GM12873 (cell line): Measurements from ENCODE around the gene PLET1.

Experiments
- TF ChIP-seq, protein P1 (sequence below): IDR thresholded peaks from 2 replicates; pipeline ENCODE4 v1.5.1; 2012; ENCODE audit warnings: low read depth, mild to moderate bottlenecking, moderate library complexity, low read length, control low read depth; ENCODE audit not compliant: insufficient read depth; ENCODE audit errors: missing control alignments

The PLET1 gene

DNA sequence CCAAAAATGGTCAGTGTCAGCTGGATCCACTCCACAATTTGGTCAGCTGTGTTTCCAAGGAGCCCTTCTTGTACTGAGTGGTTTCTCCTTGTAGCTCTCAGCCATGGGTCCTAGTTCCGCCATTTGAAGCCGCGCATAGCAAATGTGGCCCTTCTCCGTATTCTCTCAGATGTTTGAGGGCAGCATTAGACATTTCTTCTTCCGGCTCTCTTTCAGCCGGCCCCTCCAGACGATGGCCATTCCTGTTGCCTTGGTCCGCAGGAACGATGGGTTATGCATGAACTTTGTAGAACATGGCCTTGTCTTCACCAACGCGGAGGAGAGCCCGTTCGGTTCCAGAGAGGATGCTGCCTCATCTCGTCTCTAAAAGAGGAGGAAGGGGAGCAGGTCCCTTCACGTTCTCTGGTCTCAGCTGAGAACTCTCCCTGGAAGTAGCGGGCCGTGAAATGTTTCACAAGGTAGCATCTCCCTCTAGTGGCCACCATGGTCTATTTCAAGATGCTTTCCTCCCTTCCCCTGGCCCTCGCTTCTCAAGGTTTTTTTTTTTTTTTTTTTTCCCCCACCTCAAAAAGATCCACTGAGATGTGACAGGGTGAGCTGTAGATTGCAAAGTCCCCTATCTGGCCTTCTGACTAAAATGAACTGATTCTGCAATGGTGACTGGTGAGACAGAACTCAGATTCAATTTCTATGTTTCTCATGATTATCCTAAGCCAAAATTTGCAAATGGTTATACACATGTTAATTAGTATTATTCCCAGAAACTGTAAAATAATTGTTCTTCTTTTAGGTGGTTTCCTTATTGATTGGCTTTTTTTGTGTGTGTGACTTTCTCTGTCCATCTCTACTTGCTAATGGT is 19.8 kb upstream of the PLET1 start:
- TF ChIP-seq, protein P1, sequence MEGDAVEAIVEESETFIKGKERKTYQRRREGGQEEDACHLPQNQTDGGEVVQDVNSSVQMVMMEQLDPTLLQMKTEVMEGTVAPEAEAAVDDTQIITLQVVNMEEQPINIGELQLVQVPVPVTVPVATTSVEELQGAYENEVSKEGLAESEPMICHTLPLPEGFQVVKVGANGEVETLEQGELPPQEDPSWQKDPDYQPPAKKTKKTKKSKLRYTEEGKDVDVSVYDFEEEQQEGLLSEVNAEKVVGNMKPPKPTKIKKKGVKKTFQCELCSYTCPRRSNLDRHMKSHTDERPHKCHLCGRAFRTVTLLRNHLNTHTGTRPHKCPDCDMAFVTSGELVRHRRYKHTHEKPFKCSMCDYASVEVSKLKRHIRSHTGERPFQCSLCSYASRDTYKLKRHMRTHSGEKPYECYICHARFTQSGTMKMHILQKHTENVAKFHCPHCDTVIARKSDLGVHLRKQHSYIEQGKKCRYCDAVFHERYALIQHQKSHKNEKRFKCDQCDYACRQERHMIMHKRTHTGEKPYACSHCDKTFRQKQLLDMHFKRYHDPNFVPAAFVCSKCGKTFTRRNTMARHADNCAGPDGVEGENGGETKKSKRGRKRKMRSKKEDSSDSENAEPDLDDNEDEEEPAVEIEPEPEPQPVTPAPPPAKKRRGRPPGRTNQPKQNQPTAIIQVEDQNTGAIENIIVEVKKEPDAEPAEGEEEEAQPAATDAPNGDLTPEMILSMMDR, result peak; percentile 81

DNA sequence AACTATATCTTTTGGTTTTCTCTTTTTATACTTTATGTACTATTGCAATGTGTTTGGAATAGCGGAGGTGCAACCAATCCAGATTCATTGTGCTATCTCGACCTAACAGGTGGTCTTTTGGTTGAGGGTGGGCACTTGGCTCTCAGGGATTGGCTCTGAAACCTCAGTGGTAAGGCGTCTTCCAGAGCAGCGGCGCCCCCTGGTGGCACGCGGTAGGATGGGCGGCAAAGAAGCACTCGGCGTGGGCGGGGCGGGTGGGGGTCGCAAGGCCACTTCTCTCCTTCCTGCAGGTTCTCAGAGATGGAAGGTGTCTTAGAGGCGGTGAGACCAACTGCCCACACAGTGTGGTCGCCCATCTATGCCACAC is 19.2 kb upstream of the PLET1 start:
- TF ChIP-seq, protein P1, result peak; percentile 84

DNA sequence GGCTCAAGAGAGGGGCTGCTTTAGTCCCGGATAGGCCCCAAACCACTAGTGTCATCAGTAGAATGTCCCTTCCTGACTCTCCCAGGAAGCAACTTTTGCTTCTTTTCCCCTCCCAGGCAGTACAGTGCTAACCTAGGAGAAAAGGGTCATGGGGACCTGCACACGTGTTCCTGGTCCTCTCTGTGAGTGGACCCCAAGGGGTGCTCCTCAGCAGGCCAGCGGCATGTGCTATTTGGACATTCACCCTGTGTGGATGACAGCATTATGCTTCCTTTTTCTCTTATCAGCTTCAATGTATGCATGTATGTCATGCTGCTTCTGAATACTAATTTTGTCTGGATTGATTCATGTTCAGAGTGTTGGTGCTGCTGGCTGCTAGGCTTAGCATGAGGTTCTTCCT is 18.1 kb upstream of the PLET1 start:
- TF ChIP-seq, protein P1, result no peak

DNA sequence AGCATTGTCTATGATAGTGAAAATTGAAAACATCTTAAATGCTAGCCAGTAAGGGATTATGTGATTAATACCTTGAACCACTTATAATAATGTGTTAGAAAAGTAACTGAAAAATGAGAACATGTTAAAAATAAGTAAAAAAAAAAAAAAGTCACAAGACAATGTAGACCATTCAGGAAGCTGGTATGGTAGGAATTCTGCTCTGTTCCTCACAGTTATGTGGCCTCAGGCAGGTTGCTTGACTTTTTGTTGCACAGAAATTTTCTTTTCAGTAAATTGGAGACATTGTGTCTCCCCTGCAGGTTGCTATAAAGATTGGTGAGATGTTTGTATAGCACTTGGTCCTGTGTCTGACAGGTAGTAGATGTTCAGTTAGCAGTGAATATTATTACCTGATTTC is 17.3 kb upstream of the PLET1 start:
- TF ChIP-seq, protein P1, result no peak

DNA sequence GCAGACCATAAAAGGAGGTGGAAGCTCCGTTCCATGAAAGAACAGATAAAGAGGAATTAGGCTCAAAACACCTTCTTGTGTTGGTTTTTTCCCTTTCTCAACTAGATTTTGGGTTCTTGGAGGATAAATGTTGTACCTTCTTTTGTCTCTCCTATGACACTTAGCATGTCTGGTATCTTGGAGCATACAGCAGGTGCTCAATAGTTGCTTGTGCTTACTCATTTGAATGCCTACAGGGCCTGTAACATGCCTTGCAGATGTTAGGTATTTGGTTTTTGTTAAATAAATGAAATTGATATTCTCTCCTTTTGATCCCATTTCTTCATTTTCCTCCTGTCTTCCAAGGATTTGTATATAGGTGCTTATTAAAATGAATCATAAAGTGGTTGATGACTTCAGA is 16.4 kb upstream of the PLET1 start:
- TF ChIP-seq, protein P1, result no peak

DNA sequence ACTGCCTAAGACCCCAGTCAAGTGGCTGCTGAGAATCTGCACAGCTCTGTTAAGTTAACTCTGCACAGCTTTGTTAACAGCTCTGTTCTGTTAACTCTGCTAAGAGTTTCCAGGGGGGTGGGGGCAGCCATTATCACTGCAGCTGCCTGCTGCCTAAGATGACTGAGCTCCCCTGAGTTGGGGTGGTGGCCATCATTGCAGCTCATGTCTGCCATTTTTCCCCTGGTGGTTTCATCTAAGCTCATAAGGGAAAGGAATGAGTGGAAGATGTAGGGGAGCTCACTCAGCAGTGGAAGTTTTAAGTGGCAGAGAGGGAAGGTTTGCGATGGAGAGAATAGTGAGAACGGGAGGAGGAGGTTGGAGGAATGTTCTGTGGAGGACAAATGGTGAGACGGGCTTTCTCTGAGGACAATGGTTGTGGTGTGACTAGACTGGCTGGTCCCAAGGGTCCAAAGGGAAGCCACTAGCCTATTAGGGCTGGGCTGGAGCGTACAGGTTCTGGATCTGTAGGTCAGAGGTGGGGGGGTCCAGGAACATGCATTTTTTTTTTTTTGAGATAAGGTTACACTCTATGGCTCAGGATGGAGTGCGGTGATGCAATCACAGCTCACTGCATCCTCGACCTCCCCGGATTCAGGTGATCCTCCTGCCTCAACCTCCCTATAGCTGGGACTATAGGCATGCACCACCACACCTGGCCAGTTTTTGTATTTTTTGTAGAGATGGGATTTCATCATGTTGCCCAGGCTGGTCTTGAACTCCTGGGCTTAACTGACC is 13.5 kb upstream of the PLET1 start:
- TF ChIP-seq, protein P1, result peak; percentile 17

DNA sequence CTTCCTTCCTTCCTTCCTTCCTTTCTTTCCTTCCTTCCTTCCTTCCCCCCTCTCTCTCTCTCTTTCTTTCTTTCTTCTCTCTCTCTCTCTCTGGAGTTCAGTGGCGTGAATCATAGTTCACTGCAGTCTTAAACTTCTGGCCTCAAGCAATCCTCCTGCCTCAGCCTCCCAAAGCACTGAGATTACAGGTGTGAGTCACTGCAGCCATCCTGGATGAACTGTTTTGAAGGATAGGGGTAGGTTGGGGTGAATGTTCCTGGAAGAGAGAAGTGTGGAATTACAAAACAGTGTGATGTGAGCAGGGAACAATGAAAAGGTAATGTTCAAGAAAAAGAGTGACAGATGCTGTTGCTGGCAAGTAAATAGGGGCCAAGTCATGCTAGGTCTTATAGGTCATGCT is 12.4 kb upstream of the PLET1 start:
- TF ChIP-seq, protein P1, result no peak
